Measurements from ENCODE around the gene CA6. TPM values are rescaled to one million over a fixed set of nuclear protein-coding genes. Genes with fewer than 3 reads are reported as not detected.

The CA6 gene
- total RNA-seq, 1 donor from 2014 or later = not detected

GRCh38 chr1:9004031-9004699 is 58.5 kb downstream of the CA6 start:
- Mint-ChIP-seq H3K36me3 (no peaks in the 10 kb centered on the region), H3K27ac (no peak overlapping the region), H3K9me3 (no peaks in the 10 kb centered on the region), H3K4me3 (no peak overlapping the region), H3K27me3 (ENCODE audit: low read depth) (peaks cover 3% of the 10 kb centered on the region), H3K4me1 (peaks cover 11% of the 10 kb centered on the region)
- no peak for DNase-seq (ENCODE audit: low spot score in 2 of 2, unreplicated experiment in 2 of 2)
- TF ChIP-seq CTCF (IDR thresholded peaks at IDR 0.05; ENCODE audit: unreplicated experiment) = no peak

- H3K9me3 Mint-ChIP-seq = no peaks in the 10 kb centered on the region
- H3K4me3 Mint-ChIP-seq = no peak overlapping the region
These were observed 59.2 kb downstream of the CA6 start for GRCh38 chr1:9004700-9005394.

GRCh38 chr1:9005395-9005708 is 59.7 kb downstream of the CA6 start:
- Mint-ChIP-seq H3K4me3 (no peak overlapping the region), H3K27ac (no peak overlapping the region)
- no peak for DNase-seq (ENCODE audit: low spot score in 2 of 2, unreplicated experiment in 2 of 2)

More at GRCh38 chr1:9004700-9005394, 59.2 kb downstream of the CA6 start:
- Mint-ChIP-seq H3K27me3 (ENCODE audit: low read depth) (peaks cover 3% of the 10 kb centered on the region), H3K27ac (no peak overlapping the region), H3K4me1 (peaks cover 11% of the 10 kb centered on the region), H3K36me3 (no peaks in the 10 kb centered on the region)
- TF ChIP-seq CTCF (IDR thresholded peaks at IDR 0.05; ENCODE audit: unreplicated experiment) = peak; percentile 96
- peak; percentile 68 to 94 for DNase-seq (ENCODE audit: low spot score in 2 of 2, unreplicated experiment in 2 of 2)

GRCh38 chr1:9006956-9007615 is 61.4 kb downstream of the CA6 start:
- peaks cover 3% of the 10 kb centered on the region for H3K27me3 Mint-ChIP-seq (ENCODE audit: low read depth)
- DNase-seq (ENCODE audit: low spot score in 2 of 2, unreplicated experiment in 2 of 2) = no peak

More at GRCh38 chr1:9005395-9005708, 59.7 kb downstream of the CA6 start:
- H3K27me3 Mint-ChIP-seq (ENCODE audit: low read depth) = peaks cover 3% of the 10 kb centered on the region
- no peaks in the 10 kb centered on the region for H3K36me3 Mint-ChIP-seq
- H3K4me1 Mint-ChIP-seq = peaks cover 11% of the 10 kb centered on the region
- peak; percentile 48 for TF ChIP-seq CTCF (IDR thresholded peaks at IDR 0.05; ENCODE audit: unreplicated experiment)
- no peaks in the 10 kb centered on the region for H3K9me3 Mint-ChIP-seq

GRCh38 chr1:9008236-9008635 is 62.6 kb downstream of the CA6 start:
- H3K4me1 Mint-ChIP-seq = no peaks in the 10 kb centered on the region

More at GRCh38 chr1:9006956-9007615, 61.4 kb downstream of the CA6 start:
- Mint-ChIP-seq H3K36me3 (no peaks in the 10 kb centered on the region), H3K27ac (no peak overlapping the region), H3K4me3 (no peak overlapping the region), H3K9me3 (no peaks in the 10 kb centered on the region), H3K4me1 (peaks cover 3% of the 10 kb centered on the region)
- no peak for TF ChIP-seq CTCF (IDR thresholded peaks at IDR 0.05; ENCODE audit: unreplicated experiment)

More at GRCh38 chr1:9008236-9008635, 62.6 kb downstream of the CA6 start:
- H3K9me3 Mint-ChIP-seq = no peaks in the 10 kb centered on the region
- H3K36me3 Mint-ChIP-seq = no peaks in the 10 kb centered on the region
- H3K4me3 Mint-ChIP-seq = no peak overlapping the region
- H3K27me3 Mint-ChIP-seq (ENCODE audit: low read depth) = peaks cover 3% of the 10 kb centered on the region
- H3K27ac Mint-ChIP-seq = no peak overlapping the region
- DNase-seq (ENCODE audit: low spot score in 2 of 2, unreplicated experiment in 2 of 2) = no peak
- no peak for TF ChIP-seq CTCF (IDR thresholded peaks at IDR 0.05; ENCODE audit: unreplicated experiment)

All from mesothelial cell of epicardium (in vitro differentiated cells).